ENCODE results near the gene SULF2.

GRCh38 chr20:47805951-47806350, 20.7 kb upstream of the SULF2 start:
- TF ChIP-seq POLR2AphosphoS2 (IDR thresholded peaks at IDR 0.05; ENCODE audit: low read depth, low read length) = no peak
- TF ChIP-seq ELF4 (CRISPR knock-in tag; IDR thresholded peaks at IDR 0.05; ENCODE audit: borderline replicate concordance) = no peak
- no peak for TF ChIP-seq CEBPB (IDR thresholded peaks at IDR 0.05; ENCODE audit: borderline replicate concordance, low read depth, low read length)
- TF ChIP-seq, protein P1, sequence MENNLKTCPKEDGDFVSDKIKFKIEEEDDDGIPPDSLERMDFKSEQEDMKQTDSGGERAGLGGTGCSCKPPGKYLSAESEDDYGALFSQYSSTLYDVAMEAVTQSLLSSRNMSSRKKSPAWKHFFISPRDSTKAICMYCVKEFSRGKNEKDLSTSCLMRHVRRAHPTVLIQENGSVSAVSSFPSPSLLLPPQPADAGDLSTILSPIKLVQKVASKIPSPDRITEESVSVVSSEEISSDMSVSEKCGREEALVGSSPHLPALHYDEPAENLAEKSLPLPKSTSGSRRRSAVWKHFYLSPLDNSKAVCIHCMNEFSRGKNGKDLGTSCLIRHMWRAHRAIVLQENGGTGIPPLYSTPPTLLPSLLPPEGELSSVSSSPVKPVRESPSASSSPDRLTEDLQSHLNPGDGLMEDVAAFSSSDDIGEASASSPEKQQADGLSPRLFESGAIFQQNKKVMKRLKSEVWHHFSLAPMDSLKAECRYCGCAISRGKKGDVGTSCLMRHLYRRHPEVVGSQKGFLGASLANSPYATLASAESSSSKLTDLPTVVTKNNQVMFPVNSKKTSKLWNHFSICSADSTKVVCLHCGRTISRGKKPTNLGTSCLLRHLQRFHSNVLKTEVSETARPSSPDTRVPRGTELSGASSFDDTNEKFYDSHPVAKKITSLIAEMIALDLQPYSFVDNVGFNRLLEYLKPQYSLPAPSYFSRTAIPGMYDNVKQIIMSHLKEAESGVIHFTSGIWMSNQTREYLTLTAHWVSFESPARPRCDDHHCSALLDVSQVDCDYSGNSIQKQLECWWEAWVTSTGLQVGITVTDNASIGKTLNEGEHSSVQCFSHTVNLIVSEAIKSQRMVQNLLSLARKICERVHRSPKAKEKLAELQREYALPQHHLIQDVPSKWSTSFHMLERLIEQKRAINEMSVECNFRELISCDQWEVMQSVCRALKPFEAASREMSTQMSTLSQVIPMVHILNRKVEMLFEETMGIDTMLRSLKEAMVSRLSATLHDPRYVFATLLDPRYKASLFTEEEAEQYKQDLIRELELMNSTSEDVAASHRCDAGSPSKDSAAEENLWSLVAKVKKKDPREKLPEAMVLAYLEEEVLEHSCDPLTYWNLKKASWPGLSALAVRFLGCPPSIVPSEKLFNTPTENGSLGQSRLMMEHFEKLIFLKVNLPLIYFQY (CRISPR knock-in tag; IDR thresholded peaks at IDR 0.05; ENCODE audit: borderline replicate concordance) = no peak
- TF ChIP-seq SIN3A (IDR thresholded peaks at IDR 0.05; ENCODE audit: borderline replicate concordance, low read depth, low read length) = no peak
- no peak for TF ChIP-seq HHEX (CRISPR knock-in tag; IDR thresholded peaks at IDR 0.05)

All from HepG2 (cell line).